HG02678 (cell line): ENCODE measurements around the gene ALOX5AP.

Source experiments
- ATAC-seq: cut with Tn5 transposase; IDR thresholded peaks from one replicate; pipeline ENCODE4 v1.9.1; 2021; ENCODE audit warnings: mild to moderate bottlenecking, moderate library complexity; ENCODE audit not compliant: unreplicated experiment

ALOX5AP gene

GRCh38 chr13:30712536-30713532 is 22.5 kb upstream of the ALOX5AP start:
- no peak for ATAC-seq

GRCh38 chr13:30714629-30715371 is 20.5 kb upstream of the ALOX5AP start:
- no peak for ATAC-seq

GRCh38 chr13:30715372-30715756 is 20.0 kb upstream of the ALOX5AP start:
- no peak for ATAC-seq

- ATAC-seq, result no peak
Observed at GRCh38 chr13:30715837-30716236, 19.5 kb upstream of the ALOX5AP start.

GRCh38 chr13:30718661-30719524 is 16.4 kb upstream of the ALOX5AP start:
- no peak for ATAC-seq

- no peak for ATAC-seq
Observed at GRCh38 chr13:30719525-30719914, 15.8 kb upstream of the ALOX5AP start.

GRCh38 chr13:30720172-30720869 is 15.0 kb upstream of the ALOX5AP start:
- ATAC-seq, result peak; percentile 71

GRCh38 chr13:30721936-30722335 is 13.4 kb upstream of the ALOX5AP start:
- ATAC-seq, result no peak

- ATAC-seq, result no peak
Observed at GRCh38 chr13:30722361-30722760, 13.0 kb upstream of the ALOX5AP start.

GRCh38 chr13:30724778-30725177 is 10.6 kb upstream of the ALOX5AP start:
- no peak for ATAC-seq

- ATAC-seq, result no peak
Observed at GRCh38 chr13:30725326-30726085, 9.8 kb upstream of the ALOX5AP start.

GRCh38 chr13:30726192-30726591 is 9.2 kb upstream of the ALOX5AP start:
- ATAC-seq, result no peak

- no peak for ATAC-seq
Observed at GRCh38 chr13:30727491-30728355, 7.6 kb upstream of the ALOX5AP start.

GRCh38 chr13:30729801-30730200 is 5.5 kb upstream of the ALOX5AP start:
- no peak for ATAC-seq

GRCh38 chr13:30730526-30730925 is 4.8 kb upstream of the ALOX5AP start:
- no peak for ATAC-seq

- no peak for ATAC-seq
Observed at GRCh38 chr13:30731361-30732045, 3.8 kb upstream of the ALOX5AP start.

GRCh38 chr13:30732046-30732390 is 3.3 kb upstream of the ALOX5AP start:
- ATAC-seq, result no peak

GRCh38 chr13:30734439-30734838 is 904 bp upstream of the ALOX5AP start:
- no peak for ATAC-seq
